H9 (cell line): ENCODE data around the gene PPP1R14B. TPM values are rescaled to one million over a fixed set of nuclear protein-coding genes. Genes with fewer than 3 reads are reported as not detected.

Source experiments
- DNase-seq: peaks from one replicate; pipeline ENCODE4 v3.0.0-alpha.2; 2017
- H2AFZ ChIP-seq: one replicate; pipeline ENCODE4 v1.6.1; 2013; ENCODE audit warnings: mild to moderate bottlenecking, low read length, control low read depth, moderate library complexity
- H2AK5ac ChIP-seq: 2 replicates; pipeline ENCODE4 v1.6.1; 2013; ENCODE audit warnings: low read length, control low read depth, mixed read lengths; ENCODE audit not compliant: insufficient read length
- H2BK120ac ChIP-seq: one replicate; pipeline ENCODE4 v1.6.1; 2013; ENCODE audit warnings: low read depth, mild to moderate bottlenecking, low read length, control low read depth, inconsistent platforms; ENCODE audit not compliant: poor library complexity, severe bottlenecking
- H2BK12ac ChIP-seq: 2 replicates; pipeline ENCODE4 v1.6.1; 2013; ENCODE audit warnings: low read length, control low read depth, mixed read lengths, low read depth; ENCODE audit not compliant: insufficient read length
- H2BK15ac ChIP-seq: 2 replicates; pipeline ENCODE4 v1.6.1; 2013; ENCODE audit warnings: low read depth, low read length, control low read depth
- H2BK20ac ChIP-seq: one replicate; pipeline ENCODE4 v1.6.1; 2013; ENCODE audit warnings: low read depth, mild to moderate bottlenecking, low read length, control low read depth, inconsistent platforms; ENCODE audit not compliant: poor library complexity, severe bottlenecking
- H2BK5ac ChIP-seq: 2 replicates; pipeline ENCODE4 v1.6.1; 2013; ENCODE audit warnings: low read length, control low read depth, mixed read lengths; ENCODE audit not compliant: insufficient read length
- H3K14ac ChIP-seq: 2 replicates; pipeline ENCODE4 v1.6.1; 2013; ENCODE audit warnings: low read length, control low read depth; ENCODE audit not compliant: insufficient read depth
- H3K18ac ChIP-seq: 2 replicates; pipeline ENCODE4 v1.6.1; 2013; ENCODE audit warnings: low read depth, mild to moderate bottlenecking, mixed read lengths, low read length, control low read depth; ENCODE audit not compliant: insufficient read length
- H3K23ac ChIP-seq: 2 replicates; pipeline ENCODE4 v1.6.1; 2013; ENCODE audit warnings: low read length, control low read depth, mixed read lengths, low read depth; ENCODE audit not compliant: insufficient read length
- H3K23me2 ChIP-seq: 2 replicates; pipeline ENCODE4 v1.6.1; 2013; ENCODE audit warnings: low read depth, mild to moderate bottlenecking, mixed read lengths, low read length, control low read depth; ENCODE audit not compliant: insufficient read length, poor library complexity, severe bottlenecking
- H3K27ac ChIP-seq: 2 replicates; pipeline ENCODE4 v1.5.1; 2013; ENCODE audit warnings: low read length, control low read depth, mixed read lengths, low read depth; ENCODE audit not compliant: insufficient read length
- H3K27me3 ChIP-seq: 2 replicates; pipeline ENCODE4 v1.6.1; 2013; ENCODE audit warnings: low read length, control low read depth, inconsistent platforms; ENCODE audit not compliant: insufficient read depth
- H3K4ac ChIP-seq: 2 replicates; pipeline ENCODE4 v1.6.1; 2013; ENCODE audit warnings: low read depth, mild to moderate bottlenecking, control low read depth, inconsistent platforms, low read length, moderate library complexity
- H3K4me1 ChIP-seq: 2 replicates; pipeline ENCODE4 v1.6.1; 2013; ENCODE audit warnings: low read length, control low read depth, inconsistent platforms; ENCODE audit not compliant: insufficient read depth
- H3K4me2 ChIP-seq: 2 replicates; pipeline ENCODE4 v1.6.1; 2013; ENCODE audit warnings: low read length, control low read depth, mixed read lengths; ENCODE audit not compliant: insufficient read length, insufficient read depth
- H3K56ac ChIP-seq: 2 replicates; pipeline ENCODE4 v1.6.1; 2013; ENCODE audit warnings: low read depth, mild to moderate bottlenecking, mixed read lengths, low read length, control low read depth; ENCODE audit not compliant: insufficient read length
- H3K79me1 ChIP-seq: 2 replicates; pipeline ENCODE4 v1.6.1; 2013; ENCODE audit warnings: low read depth, mild to moderate bottlenecking, moderate library complexity, low read length, control low read depth, inconsistent platforms; ENCODE audit not compliant: insufficient read depth, poor library complexity, severe bottlenecking
- H3K79me2 ChIP-seq: 2 replicates; pipeline ENCODE4 v1.6.1; 2013; ENCODE audit warnings: low read length, control low read depth, inconsistent platforms; ENCODE audit not compliant: insufficient read depth
- H3K9ac ChIP-seq: 2 replicates; pipeline ENCODE4 v1.6.1; 2013; ENCODE audit warnings: low read length, control low read depth, mixed read lengths; ENCODE audit not compliant: insufficient read length; ENCODE audit errors: extremely low read depth
- H3K9me3 ChIP-seq: one replicate; pipeline ENCODE4 v1.6.1; 2013; ENCODE audit warnings: low read depth, low read length, inconsistent platforms; ENCODE audit not compliant: control insufficient read depth
- H3T11ph ChIP-seq: one replicate; pipeline ENCODE4 v1.6.1; 2013; ENCODE audit warnings: mild to moderate bottlenecking, low read length, control low read depth, inconsistent platforms
- H4K20me1 ChIP-seq: one replicate; pipeline ENCODE4 v1.6.1; 2013; ENCODE audit not compliant: control insufficient read depth, insufficient read length, insufficient read depth
- H4K5ac ChIP-seq: 2 replicates; pipeline ENCODE4 v1.6.1; 2013; ENCODE audit warnings: low read depth, mild to moderate bottlenecking, mixed read lengths, low read length, control low read depth; ENCODE audit not compliant: insufficient read length
- H4K8ac ChIP-seq: replicated peaks from 2 replicates; pipeline ENCODE4 v1.6.1; 2013; ENCODE audit warnings: low read length, control low read depth, mixed read lengths, low read depth; ENCODE audit not compliant: insufficient read length
- H4K91ac ChIP-seq: 2 replicates; pipeline ENCODE4 v1.6.1; 2013; ENCODE audit warnings: low read depth, mild to moderate bottlenecking, moderate library complexity, mixed read lengths, low read length, control low read depth; ENCODE audit not compliant: insufficient read length
- H3K27ac Mint-ChIP-seq, 3 experiments: 2 replicates in 2 of 3; 3 replicates in 1 of 3; pipeline ENCODE4 v1.8.0; 2020 to 2021; ENCODE audit warnings: mixed read lengths in 3 of 3, mild to moderate bottlenecking in 1 of 3, moderate library complexity in 1 of 3
- H3K27me3 Mint-ChIP-seq: 2 replicates; pipeline ENCODE4 v1.8.0; 2021; ENCODE audit warnings: low read depth, mild to moderate bottlenecking, moderate library complexity, mixed read lengths
- H3K36me3 Mint-ChIP-seq, 3 experiments: 2 replicates in 2 of 3; 3 replicates in 1 of 3; pipeline ENCODE4 v1.8.0; 2020 to 2021; ENCODE audit warnings: low read depth in 3 of 3, mixed read lengths in 3 of 3; ENCODE audit not compliant: insufficient read depth in 1 of 3
- H3K4me1 Mint-ChIP-seq, 2 experiments: 2 replicates each; pipeline ENCODE4 v1.8.0; 2020; ENCODE audit warnings: mixed read lengths in 2 of 2
- H3K4me3 Mint-ChIP-seq, 2 experiments: 2 replicates in 1 of 2; 3 replicates in 1 of 2; pipeline ENCODE4 v1.8.0; 2020 to 2021; ENCODE audit warnings: mild to moderate bottlenecking in 2 of 2, mixed read lengths in 2 of 2, moderate library complexity in 1 of 2
- H3K9me3 Mint-ChIP-seq, 2 experiments: 2 replicates in 1 of 2; 3 replicates in 1 of 2; pipeline ENCODE4 v1.8.0; 2020; ENCODE audit warnings: mild to moderate bottlenecking in 2 of 2, mixed read lengths in 2 of 2, moderate library complexity in 1 of 2
- WGBS: extraction: QIAGEN DNeasy Blood & Tissue Kit; methylation state at CpG from one replicate; pipeline ENCODE4 v1.1.7; 2013; ENCODE audit warnings: missing lambda C conversion rate, low lambda C conversion rate, mixed read lengths; ENCODE audit not compliant: insufficient read length; ENCODE audit errors: extremely low coverage; 5-methylcytosine and 5-hydroxymethylcytosine counted together
- total RNA-seq: library from RNA; stranded (reverse); gene quantifications from 2 replicates; pipeline ENCODE4 v1.2.1, GENCODE V29; 2021
- TF ChIP-seq, protein P1 (sequence below): fragments of 200-600 bp; sonication (generic); conservative IDR thresholded peaks from 3 replicates; pipeline ENCODE4 v1.8.0; 2021; ENCODE audit warnings: antibody characterized with exemption, mild to moderate bottlenecking

PPP1R14B gene
- total RNA-seq, 1 experiment from 2014 or later, result 358 TPM

DNA sequence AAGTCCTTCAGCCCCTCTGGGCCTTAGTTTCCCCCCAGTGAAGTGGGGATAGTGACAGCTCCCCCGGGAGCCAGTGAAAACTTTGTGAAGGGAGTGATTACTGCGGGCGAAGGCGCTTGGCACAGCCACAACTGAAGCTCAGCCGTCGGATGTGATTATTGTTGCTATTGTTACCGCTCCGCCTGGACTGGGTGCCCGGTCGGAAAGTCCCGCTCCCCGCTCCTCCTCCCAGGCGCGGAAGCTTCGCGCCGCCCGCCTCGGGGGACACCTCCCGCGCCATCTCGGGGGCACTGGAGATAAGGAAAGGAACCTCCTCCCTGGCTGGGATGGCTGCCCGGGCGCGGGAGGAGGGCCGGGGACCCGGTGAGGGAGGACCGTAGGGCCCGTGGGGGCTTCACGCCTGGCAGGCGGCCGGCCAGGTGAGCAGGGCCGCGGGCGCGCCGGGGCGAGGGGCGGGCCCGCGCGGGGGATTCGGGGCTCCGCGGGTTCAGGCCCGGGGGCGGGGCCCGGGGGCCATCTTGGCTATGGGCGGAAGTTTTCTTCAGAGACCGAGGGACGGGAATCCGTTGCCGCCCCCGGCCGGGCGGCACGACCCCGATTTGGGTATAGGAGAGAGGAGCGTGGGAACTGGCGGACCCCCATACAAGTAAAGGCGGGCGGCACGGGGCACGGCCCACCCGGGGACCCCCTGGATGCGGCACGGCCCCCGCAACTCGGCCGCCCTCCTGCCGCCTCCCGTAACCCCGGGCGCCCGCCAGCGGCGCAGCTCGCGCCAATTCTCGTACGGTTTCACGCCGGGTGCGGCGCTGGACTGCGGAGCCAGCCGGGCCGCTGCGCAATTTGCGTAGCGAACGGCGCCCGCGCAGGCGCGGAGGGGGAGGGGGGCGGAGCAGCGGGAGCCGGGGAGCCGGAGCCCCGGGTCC lies 38.5 kb upstream of the PPP1R14B start, which contains the start of gene GPR137:
GPR137 (plus strand) TSS at position 887 of the 923 bp plus-strand sequence. CDS start 677 bp downstream, outside the sequence.
- H3K4me1 Mint-ChIP-seq, result peaks cover 8 to 12% of the 10 kb centered on the region in 2 experiments
- H4K5ac ChIP-seq, result no peak within 1 kb of the TSS
- H3K23me2 ChIP-seq, result peaks cover 15% of the 10 kb centered on the region
- no peak within 1 kb of the TSS for H2BK5ac ChIP-seq
- H4K91ac ChIP-seq, result no peak within 1 kb of the TSS
- WGBS, result no CpG with 5 or more reads among the region's 102 CpGs
- peaks cover 21% of the 10 kb centered on the region for H3K27me3 Mint-ChIP-seq
- no peaks in the 10 kb centered on the region for H3K79me1 ChIP-seq
- no peak within 1 kb of the TSS for H3K4ac ChIP-seq
- no peaks in the 10 kb centered on the region for H3K9me3 ChIP-seq
- no peak within 1 kb of the TSS for H2BK15ac ChIP-seq
- no peak within 1 kb of the TSS for H2BK12ac ChIP-seq
- peak; percentile 78 for DNase-seq
- H2AFZ ChIP-seq, result no peak within 1 kb of the TSS
- H3K4me3 Mint-ChIP-seq, result peak within 1 kb of the TSS; percentile 82 to 90
- peak within 1 kb of the TSS; percentile 70 for H3K4me2 ChIP-seq
- H3K4me1 ChIP-seq, result no peaks in the 10 kb centered on the region
- no peak within 1 kb of the TSS for H2AK5ac ChIP-seq
- no peak within 1 kb of the TSS for H2BK120ac ChIP-seq
- H3K36me3 Mint-ChIP-seq, result peaks cover 0 to 18% (median 13%) of the 10 kb centered on the region in 3 experiments; a peak in 6 of 7 replicates
- no peak within 1 kb of the TSS for H2BK20ac ChIP-seq
- H3K27ac Mint-ChIP-seq, result peak within 1 kb of the TSS in 1 of 3 experiments; percentile 68; a peak in 2 of 7 replicates
- H3K79me2 ChIP-seq, result no peaks in the 10 kb centered on the region
- H3K9me3 Mint-ChIP-seq, result no peaks in the 10 kb centered on the region; a peak in 1 of 5 replicates
- no peak within 1 kb of the TSS for H3K27ac ChIP-seq
- TF ChIP-seq, protein P1, sequence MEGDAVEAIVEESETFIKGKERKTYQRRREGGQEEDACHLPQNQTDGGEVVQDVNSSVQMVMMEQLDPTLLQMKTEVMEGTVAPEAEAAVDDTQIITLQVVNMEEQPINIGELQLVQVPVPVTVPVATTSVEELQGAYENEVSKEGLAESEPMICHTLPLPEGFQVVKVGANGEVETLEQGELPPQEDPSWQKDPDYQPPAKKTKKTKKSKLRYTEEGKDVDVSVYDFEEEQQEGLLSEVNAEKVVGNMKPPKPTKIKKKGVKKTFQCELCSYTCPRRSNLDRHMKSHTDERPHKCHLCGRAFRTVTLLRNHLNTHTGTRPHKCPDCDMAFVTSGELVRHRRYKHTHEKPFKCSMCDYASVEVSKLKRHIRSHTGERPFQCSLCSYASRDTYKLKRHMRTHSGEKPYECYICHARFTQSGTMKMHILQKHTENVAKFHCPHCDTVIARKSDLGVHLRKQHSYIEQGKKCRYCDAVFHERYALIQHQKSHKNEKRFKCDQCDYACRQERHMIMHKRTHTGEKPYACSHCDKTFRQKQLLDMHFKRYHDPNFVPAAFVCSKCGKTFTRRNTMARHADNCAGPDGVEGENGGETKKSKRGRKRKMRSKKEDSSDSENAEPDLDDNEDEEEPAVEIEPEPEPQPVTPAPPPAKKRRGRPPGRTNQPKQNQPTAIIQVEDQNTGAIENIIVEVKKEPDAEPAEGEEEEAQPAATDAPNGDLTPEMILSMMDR, result no peak
- H3K27me3 ChIP-seq, result peaks cover 3% of the 10 kb centered on the region; the same call in 1 of the 2 replicates
- H3K14ac ChIP-seq, result no peak within 1 kb of the TSS
- no peak within 1 kb of the TSS for H3K9ac ChIP-seq
- H3T11ph ChIP-seq, result no peak within 1 kb of the TSS
- no peak within 1 kb of the TSS for H4K8ac ChIP-seq
- no peak within 1 kb of the TSS for H3K56ac ChIP-seq
- H3K18ac ChIP-seq, result no peak within 1 kb of the TSS
- H4K20me1 ChIP-seq, result no peaks in the 10 kb centered on the region
- no peak within 1 kb of the TSS for H3K23ac ChIP-seq
